Neural progenitor cell (in vitro differentiated cells): ENCODE results near the gene OSBPL1A. TPM values are rescaled to one million over a fixed set of nuclear protein-coding genes. Genes with fewer than 3 reads are reported as not detected.

Source experiments
- DNase-seq: peaks from one replicate; pipeline ENCODE4 v3.0.0-alpha.2; 2016; ENCODE audit warnings: low spot score
- H2AFZ ChIP-seq: fragments of 200-600 bp; sonication (generic); replicated peaks from 2 replicates; pipeline ENCODE4 v1.6.1; 2016; ENCODE audit warnings: antibody characterized with exemption
- H3F3A ChIP-seq: fragments of 200-600 bp; sonication (generic); 2 replicates; pipeline ENCODE4 v1.6.1; 2016; ENCODE audit warnings: antibody characterized with exemption, low read depth
- H3K27ac ChIP-seq: fragments of 200-600 bp; sonication (generic); 2 replicates; pipeline ENCODE4 v1.5.1; 2016; ENCODE audit warnings: mild to moderate bottlenecking
- H3K27me3 ChIP-seq: fragments of 200-600 bp; sonication (generic); 2 replicates; pipeline ENCODE4 v1.6.1; 2016; ENCODE audit warnings: mild to moderate bottlenecking, moderate library complexity
- H3K36me3 ChIP-seq: fragments of 200-600 bp; sonication (generic); 2 replicates; pipeline ENCODE4 v1.5.1; 2016
- H3K4me1 ChIP-seq: fragments of 200-600 bp; sonication (generic); 2 replicates; pipeline ENCODE4 v1.6.1; 2016; ENCODE audit warnings: mixed run types
- H3K4me2 ChIP-seq: fragments of 200-600 bp; sonication (generic); 2 replicates; pipeline ENCODE4 v1.6.1; 2016
- H3K4me3 ChIP-seq: fragments of 200-600 bp; sonication (generic); 2 replicates; pipeline ENCODE4 v1.5.1; 2016
- H3K79me2 ChIP-seq: fragments of 200-600 bp; sonication (generic); 2 replicates; pipeline ENCODE4 v1.6.1; 2016; ENCODE audit warnings: low read depth
- H3K9ac ChIP-seq: fragments of 200-600 bp; sonication (generic); 2 replicates; pipeline ENCODE4 v1.6.1; 2016
- H3K9me3 ChIP-seq: fragments of 200-600 bp; sonication (generic); 2 replicates; pipeline ENCODE4 v1.5.1; 2016; ENCODE audit warnings: low read depth
- H4K20me1 ChIP-seq: fragments of 200-600 bp; sonication (generic); 2 replicates; pipeline ENCODE4 v1.6.1; 2016; ENCODE audit warnings: low read depth
- H3K27ac Mint-ChIP-seq: 3 replicates; pipeline ENCODE4 v1.8.0; 2021; ENCODE audit warnings: mixed read lengths
- H3K27me3 Mint-ChIP-seq: 2 replicates; pipeline ENCODE4 v1.8.0; 2022; ENCODE audit warnings: low read depth, mild to moderate bottlenecking, inconsistent platforms, moderate library complexity, mixed read lengths; ENCODE audit not compliant: insufficient read depth
- H3K36me3 Mint-ChIP-seq: 3 replicates; pipeline ENCODE4 v1.8.0; 2021; ENCODE audit warnings: mixed read lengths
- H3K4me1 Mint-ChIP-seq: 3 replicates; pipeline ENCODE4 v1.8.0; 2021; ENCODE audit warnings: mixed read lengths
- H3K4me3 Mint-ChIP-seq: 3 replicates; pipeline ENCODE4 v1.8.0; 2021; ENCODE audit warnings: mild to moderate bottlenecking, moderate library complexity, mixed read lengths
- H3K9me3 Mint-ChIP-seq: 3 replicates; pipeline ENCODE4 v1.8.0; 2020; ENCODE audit warnings: mixed read lengths
- EZH2 ChIP-seq: fragments of 200-600 bp; sonication (generic); IDR thresholded peaks from 2 replicates; pipeline ENCODE4 v1.6.1; 2017; ENCODE audit warnings: antibody characterized with exemption, mild to moderate bottlenecking, moderate library complexity
- EZH2phosphoT487 ChIP-seq: fragments of 200-600 bp; sonication (generic); IDR thresholded peaks from 2 replicates; pipeline ENCODE4 v1.6.1; 2017; ENCODE audit warnings: antibody characterized with exemption
- total RNA-seq: library from RNA; depleted of rRNA; stranded (reverse); fragments of >200 nt; gene quantifications from 2 replicates; pipeline ENCODE4 v1.2.3, GENCODE V29; 2015; ENCODE audit warnings: low replicate concordance
- TF ChIP-seq, protein P1 (sequence below): fragments of 200-600 bp; sonication (generic); IDR thresholded peaks from 2 replicates; pipeline ENCODE4 v1.5.1; 2017; ENCODE audit warnings: antibody characterized with exemption, mild to moderate bottlenecking

Gene OSBPL1A
- total RNA-seq, 1 donor from 2014 or later = 75.0 TPM

DNA sequence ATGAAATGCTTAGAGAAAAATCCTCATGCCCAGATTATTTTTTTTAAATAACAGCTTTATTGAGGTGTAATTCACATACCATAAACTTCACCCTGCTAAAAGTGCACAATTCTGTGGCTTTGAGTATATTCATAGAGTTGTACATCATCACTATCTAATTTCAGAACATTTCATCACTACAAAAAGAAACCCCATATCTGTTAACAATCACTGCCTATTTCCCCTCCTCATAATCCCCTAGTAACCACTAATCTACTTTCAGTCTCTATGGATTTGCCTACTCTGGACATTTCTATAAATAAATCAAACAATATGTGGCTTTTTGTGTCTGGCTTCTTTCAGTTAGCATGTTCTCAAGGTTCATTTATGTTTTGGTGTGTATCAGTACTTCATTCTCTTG is 51.4 kb downstream of the OSBPL1A start:
- Mint-ChIP-seq H3K9me3 (peaks cover 7% of the 10 kb centered on the region), H3K27me3 (no peaks in the 10 kb centered on the region), H3K27ac (peak overlapping the region; percentile 12), H3K4me3 (no peak overlapping the region), H3K4me1 (peaks cover 20% of the 10 kb centered on the region), H3K36me3 (peaks cover 22% of the 10 kb centered on the region)
- TF ChIP-seq EZH2 (no peak), EZH2phosphoT487 (no peak)
- TF ChIP-seq, protein P1, sequence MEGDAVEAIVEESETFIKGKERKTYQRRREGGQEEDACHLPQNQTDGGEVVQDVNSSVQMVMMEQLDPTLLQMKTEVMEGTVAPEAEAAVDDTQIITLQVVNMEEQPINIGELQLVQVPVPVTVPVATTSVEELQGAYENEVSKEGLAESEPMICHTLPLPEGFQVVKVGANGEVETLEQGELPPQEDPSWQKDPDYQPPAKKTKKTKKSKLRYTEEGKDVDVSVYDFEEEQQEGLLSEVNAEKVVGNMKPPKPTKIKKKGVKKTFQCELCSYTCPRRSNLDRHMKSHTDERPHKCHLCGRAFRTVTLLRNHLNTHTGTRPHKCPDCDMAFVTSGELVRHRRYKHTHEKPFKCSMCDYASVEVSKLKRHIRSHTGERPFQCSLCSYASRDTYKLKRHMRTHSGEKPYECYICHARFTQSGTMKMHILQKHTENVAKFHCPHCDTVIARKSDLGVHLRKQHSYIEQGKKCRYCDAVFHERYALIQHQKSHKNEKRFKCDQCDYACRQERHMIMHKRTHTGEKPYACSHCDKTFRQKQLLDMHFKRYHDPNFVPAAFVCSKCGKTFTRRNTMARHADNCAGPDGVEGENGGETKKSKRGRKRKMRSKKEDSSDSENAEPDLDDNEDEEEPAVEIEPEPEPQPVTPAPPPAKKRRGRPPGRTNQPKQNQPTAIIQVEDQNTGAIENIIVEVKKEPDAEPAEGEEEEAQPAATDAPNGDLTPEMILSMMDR = no peak
- Histone ChIP-seq H3K4me1 (no peaks in the 10 kb centered on the region), H2AFZ (no peak overlapping the region), H3K4me3 (no peak overlapping the region), H4K20me1 (no peaks in the 10 kb centered on the region), H3K4me2 (no peak overlapping the region), H3K9me3 (no peaks in the 10 kb centered on the region), H3K27ac (no peak overlapping the region), H3K9ac (no peak overlapping the region), H3K36me3 (no peaks in the 10 kb centered on the region), H3K79me2 (no peaks in the 10 kb centered on the region), H3K27me3 (no peaks in the 10 kb centered on the region), H3F3A (peaks cover 4% of the 10 kb centered on the region)
- no peak for DNase-seq

DNA sequence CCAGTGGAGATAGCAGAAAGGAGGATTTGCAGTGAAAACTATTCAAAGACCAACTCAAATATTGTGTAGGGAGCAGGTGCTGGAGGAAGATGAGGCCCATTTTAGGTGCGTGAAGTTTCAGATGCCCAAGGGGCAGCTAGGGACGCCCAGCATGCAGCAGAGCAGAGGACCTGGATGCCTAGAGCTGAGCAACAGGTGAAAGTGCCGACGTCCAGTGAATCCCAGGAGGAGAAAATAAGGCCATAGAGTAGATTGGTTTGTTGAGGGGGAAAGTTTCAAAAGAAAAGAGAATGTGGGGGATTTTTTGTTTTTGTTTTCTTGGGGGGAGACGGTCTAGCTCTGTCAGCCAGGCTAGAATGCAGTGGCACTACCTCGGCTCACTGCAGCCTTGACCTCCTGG is 53.1 kb downstream of the OSBPL1A start:
- H3K36me3 ChIP-seq = no peaks in the 10 kb centered on the region
- Mint-ChIP-seq H3K27ac (no peak overlapping the region), H3K27me3 (no peaks in the 10 kb centered on the region), H3K4me1 (peaks cover 13% of the 10 kb centered on the region), H3K4me3 (no peak overlapping the region), H3K9me3 (peaks cover 7% of the 10 kb centered on the region), H3K36me3 (peaks cover 20% of the 10 kb centered on the region)
- peaks cover 4% of the 10 kb centered on the region for H3F3A ChIP-seq
- H3K4me2 ChIP-seq = no peak overlapping the region
- no peak for DNase-seq
- H3K27ac ChIP-seq = no peak overlapping the region
- no peaks in the 10 kb centered on the region for H3K9me3 ChIP-seq
- no peaks in the 10 kb centered on the region for H3K4me1 ChIP-seq
- TF ChIP-seq EZH2phosphoT487 = no peak
- no peak for TF ChIP-seq EZH2
- TF ChIP-seq, protein P1 = no peak
- no peak overlapping the region for H3K9ac ChIP-seq
- H3K79me2 ChIP-seq = no peaks in the 10 kb centered on the region
- H2AFZ ChIP-seq = no peak overlapping the region
- no peaks in the 10 kb centered on the region for H4K20me1 ChIP-seq
- no peak overlapping the region for H3K4me3 ChIP-seq
- no peaks in the 10 kb centered on the region for H3K27me3 ChIP-seq

DNA sequence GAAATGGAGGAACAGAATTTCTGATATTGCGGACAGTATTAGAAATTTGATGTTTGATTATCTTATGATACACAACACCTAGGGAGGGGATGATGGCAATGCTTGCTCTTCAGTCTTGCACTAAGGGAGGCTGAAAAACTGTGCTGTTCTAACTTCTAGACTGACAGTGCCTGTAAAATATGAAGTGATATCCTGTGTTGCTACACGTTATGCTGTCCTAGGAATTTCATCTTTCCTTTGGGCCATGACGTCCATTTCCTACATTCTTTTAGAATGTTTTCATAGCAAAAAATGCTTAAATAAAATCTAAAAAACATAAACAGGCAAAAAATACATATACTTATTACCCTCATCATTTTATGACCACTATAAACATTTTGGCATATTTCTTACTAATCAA is 55.3 kb downstream of the OSBPL1A start:
- Mint-ChIP-seq H3K36me3 (peaks cover 21% of the 10 kb centered on the region), H3K27me3 (no peaks in the 10 kb centered on the region), H3K27ac (no peak overlapping the region), H3K4me3 (no peak overlapping the region), H3K4me1 (peaks cover 9% of the 10 kb centered on the region), H3K9me3 (peaks cover 7% of the 10 kb centered on the region)
- TF ChIP-seq EZH2 (no peak), EZH2phosphoT487 (no peak)
- TF ChIP-seq, protein P1 = no peak
- Histone ChIP-seq H3K4me2 (no peak overlapping the region), H4K20me1 (no peaks in the 10 kb centered on the region), H3K36me3 (no peaks in the 10 kb centered on the region), H3K27ac (no peak overlapping the region), H2AFZ (no peak overlapping the region), H3F3A (no peaks in the 10 kb centered on the region), H3K9ac (no peak overlapping the region), H3K79me2 (no peaks in the 10 kb centered on the region), H3K4me3 (no peak overlapping the region), H3K9me3 (no peaks in the 10 kb centered on the region), H3K27me3 (no peaks in the 10 kb centered on the region), H3K4me1 (no peaks in the 10 kb centered on the region)
- no peak for DNase-seq
